D341Med (cell line): ENCODE measurements around the gene GALNT17.

Source experiments
- DNase-seq: peaks from one replicate; pipeline ENCODE4 v3.0.0; 2012; ENCODE audit warnings: low spot score

Gene GALNT17

DNA sequence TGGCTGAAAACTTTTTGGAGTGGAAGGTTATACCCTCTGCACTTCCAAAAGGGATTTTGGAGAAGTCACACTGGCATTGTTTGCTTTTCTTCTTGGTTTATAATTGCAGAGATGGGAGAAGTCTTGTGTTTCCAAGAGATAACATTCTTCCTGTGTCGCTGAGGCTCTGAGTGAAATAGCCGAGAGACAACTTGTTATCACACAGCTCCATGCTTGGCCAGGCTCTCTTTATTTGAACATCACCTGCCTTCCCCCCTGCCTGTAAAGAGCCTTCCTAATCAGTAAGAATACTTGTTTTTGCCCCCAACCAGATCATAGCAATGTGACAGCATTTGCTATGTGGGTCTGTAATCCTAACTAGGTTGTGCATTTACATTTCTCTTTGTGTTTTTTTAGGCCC is 270.7 kb downstream of the GALNT17 start:
- DNase-seq: no peak

DNA sequence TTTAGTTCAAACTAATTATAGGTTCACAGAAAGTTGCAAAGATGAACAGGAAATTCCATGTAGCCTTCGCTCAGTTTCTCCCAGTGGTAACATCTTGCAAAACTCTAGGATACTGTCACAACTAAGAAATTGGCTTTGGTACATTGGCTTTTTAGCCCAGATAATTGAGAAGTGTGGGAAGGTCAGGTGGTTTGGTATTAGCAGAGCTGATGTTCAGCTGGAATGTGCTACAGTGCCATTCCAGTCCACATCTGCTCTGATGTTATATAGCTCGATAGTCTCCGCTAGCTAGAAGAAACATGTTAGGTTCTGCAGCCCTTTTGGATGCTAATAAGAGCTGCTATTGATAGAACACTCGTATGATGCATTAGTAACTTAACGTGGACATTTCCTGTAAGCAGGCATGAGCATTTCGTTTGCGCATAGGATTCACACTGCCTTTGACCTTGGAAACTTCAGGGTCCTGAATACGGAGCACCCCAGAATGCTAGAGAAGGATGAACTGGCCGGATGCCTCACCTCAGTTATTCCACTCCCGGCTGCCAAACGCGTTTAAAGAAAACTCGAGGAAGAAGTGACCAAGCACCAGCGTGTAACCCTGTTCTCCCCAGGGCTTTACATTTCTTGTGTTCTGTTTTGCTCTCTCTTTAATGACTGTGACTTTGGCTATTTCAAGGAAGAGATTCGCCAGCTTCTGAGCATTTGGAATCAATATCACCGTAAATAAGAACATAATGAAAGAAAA is 271.4 kb downstream of the GALNT17 start:
- DNase-seq: no peak

DNA sequence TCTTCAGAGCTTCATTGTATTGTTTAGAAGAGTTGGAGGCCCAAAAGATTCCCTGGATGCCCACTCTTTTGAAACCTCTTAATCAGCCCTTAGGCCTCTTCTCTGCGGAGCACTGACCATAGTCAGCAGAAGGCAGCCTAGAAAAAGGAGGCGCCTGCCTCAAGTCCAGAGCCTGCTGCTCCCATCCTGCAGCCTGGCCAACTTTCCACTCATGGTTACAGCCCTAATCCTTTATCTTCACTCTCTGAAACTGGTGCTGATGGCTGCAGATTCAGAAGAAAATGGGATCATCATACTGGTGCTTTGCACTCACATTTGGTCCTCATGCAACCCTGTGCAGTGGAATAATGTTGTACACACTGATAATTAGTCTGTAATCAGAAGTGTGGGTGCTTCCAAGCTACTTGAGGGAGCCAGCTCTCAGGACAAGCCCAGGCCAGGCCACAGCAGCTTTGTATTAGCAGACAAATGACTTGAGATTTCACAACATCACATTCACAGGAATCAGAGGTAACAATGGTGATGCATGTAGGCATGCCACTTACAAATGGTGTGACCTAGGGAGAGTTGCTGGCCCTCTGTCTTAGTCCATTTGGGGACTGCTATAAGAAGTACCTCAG is 272.9 kb downstream of the GALNT17 start:
- no peak for DNase-seq

DNA sequence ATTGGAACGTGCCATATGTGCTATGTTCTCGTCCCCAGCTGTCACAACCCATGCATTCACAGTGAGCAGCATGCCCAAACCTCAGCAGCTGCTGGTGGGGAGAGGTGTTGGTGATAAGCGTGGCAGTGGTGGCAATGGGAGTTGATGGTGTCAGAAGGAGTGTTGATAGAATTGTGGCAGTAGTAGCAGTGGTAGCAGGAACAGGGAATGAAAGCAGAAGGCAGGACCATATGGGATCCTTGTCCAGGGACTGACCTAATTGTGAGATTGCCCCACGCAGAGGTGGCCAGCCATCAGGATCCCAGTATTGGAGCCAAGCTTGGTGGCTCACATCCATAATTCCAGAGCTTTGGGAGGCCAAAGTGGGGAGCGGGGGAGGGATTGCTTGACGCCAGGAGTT is 276.3 kb downstream of the GALNT17 start:
- DNase-seq: peak; percentile 60

DNA sequence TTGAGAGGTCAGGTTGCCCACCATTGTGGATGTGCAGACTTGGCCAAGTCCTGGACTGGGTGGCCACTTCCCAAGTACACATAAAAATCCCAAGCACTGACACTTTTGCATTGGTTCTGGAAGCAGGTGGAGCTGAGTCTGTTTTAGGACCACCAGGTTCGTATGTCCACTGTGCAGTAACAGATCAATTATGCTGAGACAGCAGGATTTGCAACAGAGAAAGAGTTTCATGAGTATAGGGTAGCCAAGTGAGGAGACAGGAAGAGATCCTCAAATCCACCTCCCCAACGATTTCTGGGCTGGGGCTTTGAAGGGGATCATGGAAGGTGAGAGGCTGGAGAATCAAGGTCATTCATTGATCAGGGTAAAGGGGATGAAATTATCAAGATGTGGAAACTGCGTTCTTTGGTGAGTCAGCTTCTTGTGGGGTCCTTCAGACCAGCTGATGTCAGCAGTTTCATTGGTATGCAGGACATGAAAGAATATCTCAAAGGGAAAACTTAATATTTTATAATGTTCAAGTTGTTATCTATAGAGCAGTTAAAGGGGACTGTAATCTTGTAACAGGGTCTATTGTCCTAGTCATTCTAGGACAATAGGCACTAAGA is 277.7 kb downstream of the GALNT17 start:
- DNase-seq: no peak

DNA sequence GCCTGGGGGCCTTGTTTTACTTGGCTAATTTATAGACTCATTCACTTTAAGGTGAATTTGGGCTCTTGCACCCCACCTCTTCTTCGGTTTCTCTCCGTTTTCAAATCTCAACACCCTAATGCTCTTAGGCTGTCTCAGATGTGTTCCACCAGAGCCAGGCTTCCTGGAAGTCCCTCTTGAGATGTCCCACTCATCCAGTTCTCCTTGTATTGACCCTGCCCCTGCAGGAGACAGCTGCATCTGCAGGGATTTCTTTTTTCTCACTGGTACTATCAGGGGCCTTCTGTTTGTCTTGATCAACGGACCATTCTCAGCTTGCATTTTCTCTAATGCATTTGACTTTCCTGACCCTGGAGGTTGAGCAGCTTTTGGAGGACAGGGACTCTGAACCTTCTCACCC is 279.5 kb downstream of the GALNT17 start:
- no peak for DNase-seq

DNA sequence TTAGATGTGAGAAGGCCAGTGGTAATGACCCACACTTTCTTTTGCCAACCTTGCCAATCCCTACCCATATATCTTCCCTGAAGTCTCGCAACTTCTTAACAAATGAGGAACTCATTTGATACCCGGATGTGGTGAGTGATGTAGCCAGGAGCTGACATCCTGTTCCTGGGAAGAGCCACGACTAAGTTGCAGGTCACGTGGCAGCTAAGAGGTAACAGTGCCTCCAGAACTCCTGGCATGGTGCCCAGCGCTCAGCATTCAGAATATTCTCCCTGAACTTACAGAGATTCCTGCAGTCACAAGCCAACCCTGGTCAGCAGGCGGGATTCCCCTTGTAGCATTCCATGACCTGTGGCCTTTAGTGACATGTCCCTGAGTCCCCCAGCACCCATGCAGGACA is 282.5 kb downstream of the GALNT17 start:
- DNase-seq: no peak

DNA sequence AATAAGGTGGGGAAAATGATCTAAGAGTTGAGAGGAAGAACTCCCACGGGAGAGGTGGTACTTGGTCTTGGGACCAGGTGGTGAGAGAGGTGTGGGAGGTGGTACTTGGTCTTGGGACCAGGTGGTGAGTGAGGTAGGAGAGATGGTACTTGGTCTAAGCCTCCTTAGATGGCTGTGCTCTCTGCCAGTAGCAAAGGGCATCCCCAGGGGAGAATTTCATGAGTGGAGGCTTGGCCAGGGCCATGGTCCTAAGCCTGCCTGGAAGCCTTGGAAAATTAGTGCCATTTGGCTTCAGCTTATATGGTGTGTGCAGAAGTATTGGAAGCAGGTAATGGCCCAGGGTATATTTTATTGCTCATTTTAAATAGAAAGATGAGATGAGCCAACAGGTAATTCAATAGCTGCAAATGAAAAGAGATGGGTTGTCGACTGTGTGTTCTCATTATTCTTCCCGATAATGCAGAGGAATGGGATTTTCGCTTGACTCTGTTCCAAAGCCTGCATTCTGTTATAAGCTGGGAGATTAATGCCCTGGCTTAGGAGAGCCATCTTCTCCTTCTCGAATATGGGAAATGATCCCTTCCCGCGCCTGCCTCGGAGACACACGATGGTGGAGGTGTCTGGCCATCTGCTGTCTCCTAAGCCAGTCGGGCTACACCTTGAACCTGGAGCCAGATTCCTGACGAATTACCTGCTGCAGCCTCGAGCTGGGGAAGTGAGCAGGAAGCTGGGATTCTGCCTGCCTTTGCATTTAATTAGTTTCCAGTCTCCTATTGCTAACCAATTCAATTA is 287.8 kb downstream of the GALNT17 start:
- DNase-seq: peak; percentile 82

DNA sequence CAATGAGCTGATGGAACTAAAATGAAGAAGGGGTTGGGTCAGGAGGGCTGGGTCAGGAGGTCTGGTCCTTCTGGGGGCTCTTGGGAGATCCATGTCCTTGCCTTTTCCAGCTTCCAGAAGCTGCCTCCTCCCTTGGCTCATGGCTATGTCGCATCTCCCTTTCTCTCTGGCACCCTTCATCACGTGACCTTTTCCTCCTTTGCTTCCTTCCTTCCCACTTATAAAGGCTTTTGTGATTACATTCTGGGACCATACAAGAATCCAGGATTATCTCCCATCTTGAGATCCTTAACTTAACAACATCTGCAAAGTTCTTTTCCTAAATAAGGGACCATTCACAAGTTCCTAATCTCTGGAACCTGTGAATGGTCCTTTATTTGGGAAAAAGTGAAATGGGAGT is 290.2 kb downstream of the GALNT17 start:
- no peak for DNase-seq

DNA sequence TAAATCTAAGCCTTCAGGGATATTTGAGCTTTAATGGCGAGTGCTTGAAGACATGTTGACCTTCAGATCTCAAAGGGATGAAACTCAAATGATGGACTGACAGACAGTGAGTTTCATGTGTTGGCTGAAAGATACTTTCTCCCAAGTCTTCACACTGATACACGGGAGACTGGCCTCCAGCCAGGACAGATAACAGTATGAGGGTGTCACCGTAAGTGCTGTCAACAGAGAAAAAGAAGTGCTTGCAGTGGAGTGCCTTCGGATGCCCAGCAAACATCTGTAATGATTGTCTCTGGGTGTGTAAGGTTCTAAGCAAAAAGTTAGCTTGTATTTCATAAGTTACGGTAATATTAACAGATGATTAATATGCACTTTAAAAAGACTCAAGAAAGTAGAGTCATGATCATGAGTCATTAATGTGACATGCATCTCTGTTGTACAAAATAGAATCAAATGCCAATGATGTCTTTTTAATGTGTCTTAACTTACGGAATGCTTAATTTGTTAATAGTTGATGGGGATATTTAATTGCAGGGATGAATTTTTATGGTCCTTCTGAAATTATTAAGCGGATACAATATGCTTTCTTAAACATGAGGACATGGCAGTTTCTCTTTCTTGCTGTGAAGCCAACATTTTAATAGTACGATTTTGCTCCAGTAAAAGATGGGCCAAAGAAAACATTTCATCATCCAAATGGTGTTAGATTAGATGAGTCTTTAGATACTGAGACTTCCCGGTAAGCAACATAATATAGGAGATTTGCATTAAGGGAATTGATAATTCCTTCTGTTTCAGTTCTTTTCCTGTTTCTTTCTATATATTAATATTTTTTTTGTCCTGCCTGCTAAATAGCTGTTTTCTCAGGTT is 292.5 kb downstream of the GALNT17 start:
- no peak for DNase-seq

DNA sequence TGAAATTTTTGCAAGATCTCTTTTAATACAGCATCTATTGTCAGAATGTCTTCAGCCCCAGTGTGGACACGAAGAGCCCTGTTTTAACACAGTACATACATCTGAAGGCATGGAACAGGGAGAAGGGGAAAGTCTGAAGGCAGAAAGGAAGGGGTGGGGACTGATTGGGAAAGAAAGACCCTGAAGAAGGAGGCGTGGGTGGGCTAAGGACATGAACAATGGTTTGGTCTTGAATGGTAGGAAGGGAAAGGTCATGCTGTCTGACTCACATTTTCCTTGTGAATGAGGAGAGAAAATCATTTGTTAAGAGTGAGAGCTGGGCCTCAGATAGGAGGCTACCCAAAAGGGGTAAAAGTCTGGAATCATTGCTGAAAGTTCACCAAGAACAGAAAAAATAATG is 297.1 kb downstream of the GALNT17 start:
- DNase-seq: no peak

DNA sequence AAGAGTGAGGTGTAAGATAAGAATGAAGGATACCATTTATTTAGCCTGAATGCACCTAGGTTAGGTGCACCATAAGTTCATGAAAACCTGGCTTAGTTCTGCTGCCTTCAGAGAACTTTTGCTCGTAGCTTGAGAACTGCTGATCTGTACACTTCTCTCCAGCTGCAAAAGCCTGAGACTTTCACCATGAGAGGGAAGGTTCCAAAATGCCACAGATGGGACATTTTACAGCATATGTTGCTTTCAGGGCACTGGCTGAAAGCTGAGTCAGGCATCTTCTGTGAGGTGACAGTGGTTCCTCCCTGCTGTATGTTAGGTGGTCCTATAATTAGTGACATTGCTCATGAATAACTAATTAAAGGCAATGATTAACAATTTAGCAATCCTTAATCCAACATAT is 298.3 kb downstream of the GALNT17 start:
- no peak for DNase-seq

DNA sequence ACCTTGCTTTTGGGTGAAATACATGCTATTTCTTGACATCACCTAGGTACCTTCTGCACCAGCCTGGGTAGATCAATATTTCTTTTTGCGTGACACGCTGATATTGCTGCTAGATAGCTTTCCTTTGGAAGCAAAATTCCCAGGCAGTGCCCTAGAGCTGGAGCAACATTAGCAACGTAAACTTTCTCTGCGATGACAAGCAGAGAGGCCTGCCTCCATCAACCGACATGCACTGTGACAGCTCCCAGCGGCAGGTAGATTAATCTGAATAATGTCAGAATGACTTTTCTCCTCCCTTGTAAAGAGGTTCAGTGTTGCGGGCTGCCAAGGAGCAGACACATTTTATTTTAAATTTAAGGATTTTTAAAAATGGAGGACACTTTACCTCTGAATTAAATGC is 307.4 kb downstream of the GALNT17 start:
- no peak for DNase-seq

DNA sequence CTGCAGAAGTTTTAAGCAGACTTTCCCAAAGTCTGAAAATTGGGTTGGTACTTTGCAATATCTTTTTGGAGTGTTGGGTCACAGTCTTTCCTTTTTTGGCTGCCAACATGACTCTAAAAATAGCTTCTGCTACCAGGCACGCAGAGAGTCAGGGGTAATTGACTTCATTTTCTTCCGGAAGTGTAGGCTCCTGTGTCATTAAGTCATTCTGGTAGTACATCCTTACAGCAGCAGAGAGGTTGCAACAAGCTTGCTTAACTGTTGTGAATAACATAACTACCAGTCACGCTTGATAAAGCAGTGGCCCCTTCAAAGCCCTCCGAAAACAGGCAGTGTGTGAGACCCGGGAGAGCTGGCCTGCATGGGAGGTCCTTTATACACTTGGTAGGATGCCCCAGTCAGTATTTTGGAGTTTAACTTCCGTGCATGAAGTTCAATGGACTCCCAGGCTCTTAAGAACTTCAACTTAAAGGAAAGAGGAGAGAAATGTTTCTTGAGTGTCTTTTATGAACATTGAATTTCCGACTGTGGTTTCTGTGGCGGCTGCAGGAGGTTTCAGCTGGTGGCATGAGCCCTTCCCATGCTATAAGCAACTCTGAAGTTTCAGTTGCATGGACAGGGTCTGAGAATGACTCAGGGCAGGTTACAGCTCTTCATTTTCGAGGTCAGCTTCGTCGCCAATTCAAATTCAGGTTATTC is 310.7 kb downstream of the GALNT17 start:
- no peak for DNase-seq

DNA sequence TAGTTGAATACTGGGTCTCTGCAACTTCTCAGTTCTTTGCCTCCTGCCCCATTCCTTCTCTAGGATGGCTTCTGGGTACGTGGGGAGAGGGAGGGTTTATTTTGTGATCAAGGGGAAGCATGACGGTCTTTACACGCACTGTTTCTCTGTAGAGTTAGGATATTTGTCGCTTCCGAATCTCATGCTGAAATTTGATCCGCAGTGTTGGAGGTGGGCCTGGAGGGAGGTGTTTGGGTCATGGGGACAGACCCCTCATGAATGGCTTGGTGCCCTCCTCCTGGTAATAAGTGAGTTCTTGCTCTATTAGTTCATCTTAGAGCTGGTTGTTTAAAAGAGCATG is 311.2 kb downstream of the GALNT17 start:
- DNase-seq: no peak

DNA sequence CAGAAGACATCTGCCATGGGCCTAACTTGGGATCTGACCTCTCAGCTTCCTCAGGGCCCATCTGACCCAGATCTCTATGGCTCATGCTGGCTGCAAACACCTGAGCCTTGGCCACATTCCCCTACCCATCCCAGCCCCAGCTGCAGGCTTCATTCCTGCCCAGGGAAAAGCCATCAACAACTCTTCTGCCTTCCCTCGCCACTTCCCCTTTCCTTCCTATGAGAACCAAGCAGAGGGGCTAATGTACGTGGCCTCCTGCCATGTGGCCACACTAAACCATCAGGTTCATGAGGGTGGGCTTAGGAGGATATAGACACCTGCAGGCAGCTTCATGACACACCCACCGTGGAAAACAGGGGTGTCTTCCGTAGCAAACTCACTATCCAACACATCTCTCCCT is 312.2 kb downstream of the GALNT17 start:
- no peak for DNase-seq

DNA sequence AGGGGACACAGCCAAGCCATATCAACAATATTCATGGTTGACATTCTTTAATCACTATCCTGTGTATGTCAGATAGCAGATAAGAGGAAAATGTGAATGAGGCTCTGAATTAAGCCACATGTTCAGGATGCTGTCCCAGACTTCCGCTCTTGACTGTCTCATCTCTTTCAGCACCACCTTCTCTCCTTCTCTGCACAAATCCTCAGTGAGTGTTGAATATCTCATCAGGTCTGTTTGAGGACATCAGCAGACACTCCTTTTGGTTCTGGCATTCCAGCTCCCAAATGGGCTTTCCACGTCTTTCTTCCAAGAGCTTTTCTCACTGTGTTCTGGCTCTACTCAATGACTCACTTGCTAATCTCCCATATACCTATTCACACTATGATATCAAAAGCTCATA is 321.7 kb downstream of the GALNT17 start:
- DNase-seq: no peak

DNA sequence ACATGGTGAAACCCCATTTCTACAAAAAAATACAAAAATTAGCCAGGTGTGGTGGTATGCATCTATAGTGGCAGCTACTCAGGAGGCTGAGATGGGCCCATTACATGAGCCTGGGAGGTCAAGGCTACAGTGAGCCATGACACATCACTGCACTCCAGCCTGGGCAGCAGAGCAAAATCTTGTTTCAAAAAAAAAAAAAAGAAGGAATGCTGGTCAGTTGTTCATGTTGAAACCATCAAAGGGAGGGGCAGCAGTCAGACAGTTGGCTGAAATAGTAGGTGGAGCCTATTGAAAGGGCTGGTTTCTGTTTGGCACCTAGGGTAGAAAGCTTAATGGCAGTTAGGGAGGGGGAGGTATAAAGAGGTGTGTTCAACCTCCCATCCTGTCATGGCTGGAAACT is 323.0 kb downstream of the GALNT17 start:
- DNase-seq: no peak

DNA sequence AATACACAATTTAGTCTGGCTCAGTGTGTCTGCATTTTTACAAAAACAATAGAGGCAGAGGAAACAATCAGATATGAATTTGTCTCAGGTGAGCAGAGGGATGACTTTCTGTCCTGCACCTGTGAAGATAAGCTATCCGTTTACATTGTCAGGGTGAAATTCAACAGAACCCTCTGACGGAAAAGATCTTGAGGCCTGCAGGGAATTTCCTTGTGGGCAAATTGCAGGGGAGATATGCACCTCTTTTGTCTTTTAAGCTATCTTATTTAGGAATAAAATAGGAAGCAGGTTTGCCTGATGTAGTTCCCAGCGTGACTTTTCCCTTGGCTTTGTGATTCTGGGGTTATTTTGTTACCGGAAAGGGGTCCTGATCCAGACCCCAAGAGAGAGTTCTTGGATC is 325.1 kb downstream of the GALNT17 start:
- DNase-seq: no peak

DNA sequence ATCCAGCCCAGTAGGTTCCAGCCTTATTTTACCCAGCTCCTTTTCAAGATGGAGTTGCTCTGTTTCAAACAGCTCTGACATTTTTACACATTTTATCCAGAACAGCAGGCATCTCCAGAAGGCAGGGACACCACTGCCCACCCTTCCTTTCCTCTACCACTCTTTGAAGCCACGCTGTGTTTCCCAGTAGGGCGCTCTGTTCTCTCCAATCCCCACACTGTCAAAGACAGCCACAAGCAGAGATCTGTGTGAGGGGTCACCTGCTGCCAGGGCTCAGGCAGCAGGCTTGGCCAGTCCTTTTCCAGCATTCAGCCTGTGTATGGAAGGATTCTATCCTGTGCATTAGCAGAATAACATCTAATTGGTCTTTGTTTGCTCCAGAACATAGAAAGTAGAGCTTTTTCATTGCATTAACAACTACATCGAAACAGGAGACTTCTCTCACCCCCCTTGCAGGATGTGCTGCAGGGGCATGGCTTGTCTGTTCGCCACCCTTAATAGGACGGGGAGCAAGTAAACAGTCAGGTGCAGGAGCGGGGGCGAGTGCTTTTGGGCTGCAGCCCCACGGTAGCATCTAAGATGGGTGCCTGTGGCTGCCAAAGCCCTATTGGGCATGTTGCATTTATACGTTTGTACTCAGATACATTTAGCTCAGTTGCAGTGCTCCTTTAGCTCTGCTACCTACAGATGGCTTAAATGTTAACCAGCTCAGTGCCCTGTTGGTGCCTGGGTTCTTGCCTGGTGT is 326.1 kb downstream of the GALNT17 start:
- DNase-seq: no peak

DNA sequence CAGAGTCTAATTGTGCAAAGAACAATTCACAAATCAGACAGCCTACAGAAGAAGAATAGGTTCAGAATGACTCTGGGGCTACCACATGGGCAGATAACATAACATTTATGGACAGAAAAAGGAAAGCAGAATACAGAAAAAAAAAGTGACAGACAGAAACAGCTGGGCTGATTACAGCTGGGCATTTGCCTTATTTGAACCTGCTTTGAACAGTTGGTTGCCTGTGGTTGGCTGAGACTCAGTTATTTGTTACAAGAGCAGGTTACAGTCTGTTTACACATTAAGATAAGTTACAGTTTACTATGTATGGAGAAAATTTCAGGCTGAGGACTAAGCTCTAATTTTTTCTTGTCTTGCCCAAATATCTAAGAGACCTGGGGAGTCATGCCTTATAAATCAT is 327.2 kb downstream of the GALNT17 start:
- DNase-seq: no peak
